ENCODE measurements around the gene BMP8B.

Gene BMP8B

DNA sequence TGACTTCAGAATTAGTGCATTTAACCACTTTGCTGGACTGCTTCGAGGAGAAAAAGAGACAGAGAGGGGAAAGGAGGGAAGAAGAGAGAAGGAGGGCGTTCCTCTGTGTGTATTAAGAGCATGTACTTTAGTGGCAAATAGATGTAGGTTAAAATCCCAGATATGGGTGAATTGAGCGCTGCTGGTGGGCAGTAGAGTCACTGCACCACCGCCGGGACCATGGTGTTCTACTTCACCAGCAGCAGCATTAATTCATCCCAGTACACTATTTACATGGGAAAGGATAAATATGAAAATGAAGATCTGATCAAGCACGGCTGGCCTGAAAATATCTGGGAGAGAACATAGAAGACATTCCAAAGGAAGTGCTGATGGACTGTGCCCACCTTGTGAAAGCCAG lies 70.9 kb downstream of the BMP8B start:
- no peak for DNase-seq

GRCh38 chr1:39713557-39713956 lies 75.1 kb downstream of the BMP8B start:
- DNase-seq, result no peak

GRCh38 chr1:39711966-39712340 lies 76.7 kb downstream of the BMP8B start:
- DNase-seq, result no peak

DNA sequence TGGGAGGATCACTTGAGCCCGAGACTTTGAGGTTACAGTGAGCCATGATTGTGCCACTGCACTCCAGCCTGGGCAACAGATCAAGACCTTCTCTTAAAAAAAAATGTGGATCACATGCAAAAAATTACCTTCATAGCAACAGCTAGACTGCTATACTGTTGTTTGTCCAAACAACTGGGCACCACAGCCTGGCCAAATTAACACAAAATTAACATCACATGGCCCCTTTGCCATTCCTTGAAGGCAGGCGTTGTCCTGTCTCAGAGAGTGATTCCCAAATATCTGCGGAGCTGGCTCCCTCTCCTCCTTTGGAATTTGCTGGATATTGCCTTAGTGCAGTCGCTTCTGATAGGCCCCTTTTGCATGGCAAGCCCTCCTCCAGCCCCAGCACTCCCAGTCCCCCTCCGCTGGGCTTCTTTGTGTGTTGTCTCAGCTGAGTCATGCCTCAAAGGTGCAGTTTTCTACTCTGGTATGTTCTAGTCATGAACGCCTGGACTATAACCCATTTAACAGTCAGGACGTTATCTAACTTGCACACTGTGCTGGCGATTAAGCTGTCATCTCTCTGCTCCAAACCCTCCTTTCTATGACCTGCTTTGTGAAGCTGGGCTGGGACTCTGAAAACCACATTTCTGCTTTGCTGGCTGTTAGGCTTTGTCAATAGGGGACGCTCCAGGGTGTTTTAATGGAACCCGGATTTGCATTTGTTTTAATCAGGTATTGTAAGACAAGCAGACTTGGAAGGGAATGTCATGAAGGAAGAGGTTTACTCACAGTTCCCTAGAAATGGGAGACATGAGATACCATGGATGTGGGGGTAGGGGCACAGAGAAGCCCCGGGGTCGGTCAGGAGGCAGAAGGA lies 77.3 kb downstream of the BMP8B start:
- DNase-seq, result no peak

DNA sequence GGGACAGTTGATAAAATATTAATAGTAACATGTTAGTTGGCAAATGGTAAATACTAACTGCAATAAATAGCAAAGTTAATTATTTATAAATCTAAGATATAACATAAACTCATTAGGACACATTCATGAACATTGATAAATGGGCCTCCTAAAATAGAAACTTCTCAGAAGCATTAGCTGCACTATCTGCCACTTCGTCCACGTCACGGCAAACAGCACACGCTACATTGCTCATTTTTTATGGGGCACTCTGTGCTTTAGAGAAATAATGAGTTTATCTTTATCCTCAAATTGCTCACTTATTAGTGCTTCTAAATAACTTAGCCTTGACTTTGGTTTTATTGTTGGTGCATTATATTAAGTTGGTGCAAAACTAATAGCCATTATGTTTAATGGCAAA lies 81.2 kb downstream of the BMP8B start:
- DNase-seq, result no peak
